Activated CD8-positive, alpha-beta memory T cell treated with anti-CD3 and anti-CD28 coated beads for 36 hours (primary cell): ENCODE results near the gene TTC16. TPM values are rescaled to one million over a fixed set of nuclear protein-coding genes. Genes with fewer than 3 reads are reported as not detected.

Experiments
- CTCF ChIA-PET: fragments of 350-600 bp; sonication (Branson Sonifier 250); formaldehyde crosslinking; loops from one replicate; lab custom pipeline; 2021; ENCODE audit warnings: antibody characterized with exemption; lab: Charles Lee
- POLR2A ChIA-PET: fragments of 350-600 bp; sonication (Branson Sonifier 250); formaldehyde crosslinking; loops from one replicate; lab custom pipeline; 2021; ENCODE audit warnings: antibody characterized with exemption; lab: Charles Lee
- total RNA-seq, 2 experiments: library from RNA; stranded (reverse); gene quantifications; one replicate each; pipeline ENCODE4 v1.2.3, GENCODE V29; 2021

Gene TTC16, protein sequence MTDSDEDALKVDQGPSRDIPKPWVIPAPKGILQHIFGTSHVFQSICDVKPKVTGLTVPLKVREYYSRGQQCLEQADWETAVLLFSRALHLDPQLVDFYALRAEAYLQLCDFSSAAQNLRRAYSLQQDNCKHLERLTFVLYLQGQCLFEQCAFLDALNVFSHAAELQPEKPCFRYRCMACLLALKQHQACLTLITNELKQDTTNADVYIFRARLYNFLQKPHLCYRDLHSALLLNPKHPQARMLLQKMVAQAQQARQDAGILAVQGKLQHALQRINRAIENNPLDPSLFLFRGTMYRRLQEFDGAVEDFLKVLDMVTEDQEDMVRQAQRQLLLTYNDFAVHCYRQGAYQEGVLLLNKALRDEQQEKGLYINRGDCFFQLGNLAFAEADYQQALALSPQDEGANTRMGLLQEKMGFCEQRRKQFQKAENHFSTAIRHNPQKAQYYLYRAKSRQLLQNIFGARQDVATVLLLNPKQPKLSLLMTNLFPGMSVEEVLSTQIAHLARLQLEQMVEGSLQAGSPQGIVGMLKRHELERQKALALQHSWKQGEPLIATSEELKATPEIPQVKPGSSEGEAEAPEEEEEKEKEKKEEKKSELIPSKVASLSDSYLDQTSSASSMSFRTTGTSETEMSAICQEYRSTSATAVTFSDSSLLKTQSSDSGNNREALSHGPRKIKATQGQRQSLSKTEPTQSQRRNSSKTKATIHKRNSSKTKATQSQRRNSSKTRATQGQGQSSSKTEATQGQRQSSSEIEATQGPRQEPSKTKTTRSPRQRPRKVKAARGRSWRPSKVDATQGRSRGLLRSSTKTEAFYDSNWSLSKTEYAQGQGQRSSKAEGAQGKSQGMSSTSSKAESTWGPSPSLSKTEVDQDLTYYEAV
- 1 to 10 TPM; 1.3 to 1.4 TPM for total RNA-seq

DNA sequence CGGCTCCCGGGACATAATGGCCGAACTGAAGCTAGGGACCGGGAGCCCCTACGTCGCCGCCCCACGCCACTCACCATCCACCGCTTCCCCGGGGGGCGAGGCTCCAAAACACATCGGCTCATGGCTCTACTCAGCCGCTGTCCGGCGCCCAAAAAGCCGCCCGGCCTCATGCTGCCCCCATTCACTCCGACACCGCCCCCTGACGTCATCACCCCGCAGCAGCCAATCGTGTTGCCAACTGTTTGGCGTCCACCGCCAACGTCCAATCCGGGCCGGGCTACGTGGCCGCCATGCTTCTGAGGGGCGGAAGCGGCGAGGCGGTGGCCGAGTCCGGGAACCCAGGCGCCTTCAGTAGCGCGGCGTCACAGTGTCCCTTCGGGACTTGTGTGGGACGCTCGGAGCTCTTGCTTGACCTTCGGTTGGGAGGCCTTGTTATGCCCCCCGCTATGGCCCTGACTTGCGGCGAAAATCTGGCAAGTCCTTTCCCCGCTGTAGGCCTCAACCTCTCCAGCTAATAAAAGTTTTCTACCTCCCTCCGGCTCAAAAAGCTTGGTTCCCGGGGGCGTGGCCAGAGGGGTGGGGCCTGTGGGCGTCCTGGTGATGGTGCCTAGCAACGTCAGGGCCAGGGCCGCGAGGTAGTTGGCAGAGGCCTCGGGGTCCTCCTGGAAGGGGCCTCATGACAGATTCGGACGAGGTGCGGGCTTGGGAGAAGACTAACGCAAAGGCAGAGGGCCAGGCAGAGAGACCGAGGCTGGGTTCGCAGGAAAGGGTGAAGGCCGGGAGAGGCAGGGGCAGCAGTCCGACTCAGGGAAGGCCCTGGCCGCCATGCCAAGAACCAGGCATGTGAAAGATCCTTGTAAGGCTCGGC lies at the start of gene TTC16, which contains the start of gene PTRH1:
TTC16 (plus strand) TSS at position 610 of the 868 bp plus-strand sequence; CDS start at position 677, 67 bp downstream.
PTRH1 (minus strand) TSS at position 194 of the 868 bp plus-strand sequence; CDS start at position 170, 24 bp downstream.
- ChIA-PET CTCF (interaction anchor here (0.6 to 3.7 kb wide), 6 partner anchors 19 to 165 kb away, joined by 3 to 26 read pairs (median 4); partner anchors contain the start of genes CDK9 and TOR2A), POLR2A (interaction anchor here (0.6 to 1.8 kb wide), 6 partner anchors 9 to 70 kb away, joined by 3 to 6 read pairs (median 4); partner anchors contain the start of genes CDK9, CFAP157 and TOR2A)

DNA sequence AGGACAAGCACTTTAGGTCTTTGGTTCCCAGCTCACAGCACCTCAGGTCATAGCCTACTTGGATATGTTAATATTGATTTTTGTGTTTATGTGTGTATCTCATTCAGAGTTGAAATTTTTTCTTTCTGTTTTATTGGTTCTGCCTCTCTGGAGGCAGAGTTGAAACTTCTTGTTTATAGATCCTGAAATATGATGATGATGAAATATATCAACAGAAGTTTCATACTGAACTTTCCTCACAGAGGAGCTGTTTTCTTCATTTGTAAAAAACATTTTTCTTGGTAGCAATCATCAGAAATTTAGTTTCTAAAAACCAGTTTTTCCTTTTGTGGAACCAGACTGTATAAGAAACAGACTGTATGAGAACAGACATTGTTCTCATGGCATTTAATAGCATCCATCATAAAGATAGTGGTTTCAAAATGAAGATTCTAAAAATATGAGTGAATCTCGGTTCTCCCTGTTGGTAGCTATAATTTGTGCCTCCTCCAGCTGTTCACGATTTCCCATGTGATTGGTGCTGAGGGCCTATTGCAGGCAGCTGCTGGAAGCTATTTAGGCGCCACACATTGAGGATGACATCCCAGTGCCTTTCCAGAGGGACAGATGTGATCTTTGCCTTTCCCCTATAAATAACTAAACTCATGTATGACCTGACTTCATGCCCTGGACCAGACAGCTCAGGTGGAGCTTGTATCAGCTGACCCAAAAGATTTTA lies 48.6 kb upstream of the TTC16 start:
- ChIA-PET POLR2A (no interaction called here), CTCF (interaction anchor here (1.1 kb wide), 1 partner anchor 158 kb away, joined by 3 read pairs; no protein-coding TSS in a partner anchor)

DNA sequence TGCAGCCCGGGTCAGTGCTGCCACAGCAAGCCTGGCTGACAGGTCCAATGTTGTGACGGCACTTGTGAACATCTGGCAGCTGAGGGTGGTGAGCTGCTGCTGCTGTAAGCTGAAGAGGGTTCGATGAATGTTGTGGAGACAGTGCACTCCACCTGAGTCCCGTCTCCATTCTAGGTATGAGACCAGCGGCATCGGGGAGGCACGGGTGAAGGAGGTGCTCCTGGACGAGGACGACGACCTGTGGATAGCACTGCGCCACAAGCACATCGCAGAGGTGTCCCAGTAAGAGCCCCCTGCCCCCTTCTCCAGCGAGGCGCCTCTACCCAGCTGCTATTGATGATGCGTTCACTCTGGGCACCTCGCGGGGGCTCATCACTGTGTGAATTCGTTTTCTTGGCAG lies 48.0 kb upstream of the TTC16 start:
- ChIA-PET POLR2A (no interaction called here), CTCF (interaction anchor here (1.1 kb wide), 1 partner anchor 157 kb away, joined by 3 read pairs; no protein-coding TSS in a partner anchor)

DNA sequence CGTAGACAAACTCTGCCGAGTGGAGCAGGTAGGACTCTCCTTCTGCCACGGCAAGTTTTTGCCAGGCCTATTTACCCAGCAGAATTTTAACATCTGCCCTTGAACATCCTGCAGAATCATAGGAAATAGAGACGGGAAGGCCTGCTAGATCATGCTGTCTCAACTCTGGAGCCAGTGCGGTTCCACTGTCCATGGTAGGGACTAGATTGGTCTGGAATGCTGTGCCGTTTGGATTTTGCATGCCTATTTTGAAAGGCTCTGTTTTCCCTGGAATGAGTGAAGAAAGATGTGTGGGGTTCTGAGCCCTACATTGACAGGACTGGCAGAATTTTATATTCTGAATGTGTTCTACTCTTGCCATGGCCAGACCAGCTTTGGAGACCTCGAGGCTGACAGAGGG lies 42.6 kb upstream of the TTC16 start:
- POLR2A ChIA-PET = no interaction called here
- CTCF ChIA-PET = no interaction called here

DNA sequence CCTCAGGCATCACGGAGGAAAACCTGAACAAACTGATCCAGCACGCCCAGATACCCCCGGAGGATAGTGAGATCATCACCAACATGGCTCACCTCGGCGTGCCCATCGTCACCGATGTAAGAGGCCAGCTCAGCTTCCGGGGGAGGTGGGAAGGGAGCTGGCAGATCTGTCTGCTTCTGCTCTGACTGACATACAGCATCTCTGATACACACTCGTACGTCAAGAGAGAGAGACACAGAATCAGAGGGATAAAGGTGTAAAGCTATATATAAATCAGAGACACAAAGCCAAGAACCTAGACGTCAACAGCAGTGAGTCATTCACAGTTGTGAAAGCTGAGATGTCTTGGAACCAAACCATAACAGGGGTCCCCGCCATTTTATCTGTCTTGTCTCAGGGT lies 39.2 kb upstream of the TTC16 start:
- POLR2A ChIA-PET = no interaction called here
- CTCF ChIA-PET = no interaction called here

DNA sequence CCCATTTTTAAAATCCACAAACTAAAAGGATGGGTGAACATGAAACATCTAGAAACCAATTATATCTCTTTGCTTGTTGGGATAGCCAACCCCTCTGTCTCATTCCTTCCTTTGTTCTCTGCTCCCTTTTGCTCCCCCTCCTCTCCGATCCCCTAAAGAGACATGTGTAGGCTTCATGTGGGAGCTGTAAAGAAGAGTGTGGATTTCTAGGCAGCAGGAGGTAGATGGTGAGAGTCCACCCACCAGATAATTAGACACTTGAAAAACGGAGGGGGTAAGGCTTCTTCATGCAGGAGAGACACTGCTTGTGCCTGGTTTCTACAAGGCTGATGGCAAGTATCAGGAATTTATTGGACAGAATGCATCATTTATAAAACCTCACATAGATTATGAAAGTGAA lies 36.4 kb upstream of the TTC16 start:
- CTCF ChIA-PET = no interaction called here
- POLR2A ChIA-PET = no interaction called here

DNA sequence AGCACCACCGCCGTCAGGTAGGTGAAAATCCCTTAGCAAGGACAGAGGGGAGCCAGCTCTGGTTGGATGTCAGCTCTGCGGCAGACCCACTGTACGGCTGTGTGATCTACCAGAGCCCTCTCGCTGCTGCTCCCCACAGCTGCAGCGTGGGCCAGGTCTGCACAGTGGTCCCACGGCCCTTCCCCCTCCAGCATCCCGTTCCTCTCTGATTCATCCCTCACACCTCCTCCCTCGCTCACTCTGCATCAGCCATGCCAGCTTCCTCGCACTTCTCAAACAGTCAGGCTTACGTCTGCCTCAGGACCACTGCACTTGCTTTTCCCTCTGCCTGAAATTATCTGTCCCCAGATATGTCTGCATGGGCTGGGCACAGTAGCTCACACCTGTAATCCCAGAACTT lies 35.7 kb upstream of the TTC16 start:
- CTCF ChIA-PET = no interaction called here
- POLR2A ChIA-PET = no interaction called here

DNA sequence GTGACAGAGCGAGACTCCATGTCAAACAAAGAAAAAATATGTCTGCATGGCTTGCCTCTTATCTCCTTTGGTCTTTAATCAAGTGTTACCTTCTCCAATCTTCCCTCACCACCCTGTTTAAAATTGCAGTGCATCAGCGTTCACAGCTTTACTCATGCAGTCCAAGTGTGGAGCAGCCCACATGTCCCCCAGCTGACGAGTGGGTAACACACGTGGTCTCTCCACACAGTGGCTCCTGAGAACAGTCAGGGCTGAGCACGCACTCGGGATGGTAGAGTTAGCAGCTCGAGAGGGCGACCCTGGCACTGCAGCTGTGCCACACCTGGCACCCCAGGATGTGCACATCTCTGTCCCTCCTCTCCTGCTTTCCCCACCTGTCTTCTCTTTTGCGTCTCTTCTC lies 35.0 kb upstream of the TTC16 start:
- CTCF ChIA-PET = no interaction called here
- POLR2A ChIA-PET = no interaction called here

DNA sequence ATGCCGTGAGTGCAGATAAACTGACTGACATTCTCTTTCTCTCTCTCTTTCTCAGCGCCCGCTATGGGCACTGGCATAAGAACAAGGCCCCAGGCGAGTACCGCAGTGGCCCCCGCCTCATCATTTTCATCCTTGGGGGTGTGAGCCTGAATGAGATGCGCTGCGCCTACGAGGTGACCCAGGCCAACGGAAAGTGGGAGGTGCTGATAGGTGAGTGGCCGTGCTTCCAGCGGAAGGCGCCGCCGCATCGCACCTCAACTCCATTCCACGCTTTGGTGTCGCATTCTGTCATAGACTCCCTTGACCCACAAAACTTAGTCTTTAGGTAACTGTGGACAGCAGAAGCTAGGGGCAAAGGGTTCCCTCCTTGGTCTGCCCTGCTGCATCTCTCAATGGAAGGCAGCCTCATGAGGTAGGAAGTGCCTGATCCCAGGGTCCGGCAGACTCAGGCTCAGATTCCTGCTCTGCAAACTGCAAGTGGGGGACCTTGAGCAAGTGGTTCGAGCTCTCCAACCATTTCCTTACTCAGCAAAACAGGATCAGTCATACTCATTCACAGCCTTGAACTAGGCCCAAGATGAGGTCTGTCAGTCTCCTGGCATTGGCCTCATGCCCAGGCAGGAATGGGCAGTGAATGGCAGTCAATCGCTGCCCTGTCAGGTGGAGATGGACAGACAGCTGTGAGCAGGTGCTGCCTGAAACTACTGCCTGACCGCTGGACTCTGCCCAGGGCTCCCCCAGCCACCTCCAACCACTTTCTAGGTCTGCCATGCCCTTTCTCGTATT lies 33.3 kb upstream of the TTC16 start:
- CTCF ChIA-PET = no interaction called here
- POLR2A ChIA-PET = no interaction called here

DNA sequence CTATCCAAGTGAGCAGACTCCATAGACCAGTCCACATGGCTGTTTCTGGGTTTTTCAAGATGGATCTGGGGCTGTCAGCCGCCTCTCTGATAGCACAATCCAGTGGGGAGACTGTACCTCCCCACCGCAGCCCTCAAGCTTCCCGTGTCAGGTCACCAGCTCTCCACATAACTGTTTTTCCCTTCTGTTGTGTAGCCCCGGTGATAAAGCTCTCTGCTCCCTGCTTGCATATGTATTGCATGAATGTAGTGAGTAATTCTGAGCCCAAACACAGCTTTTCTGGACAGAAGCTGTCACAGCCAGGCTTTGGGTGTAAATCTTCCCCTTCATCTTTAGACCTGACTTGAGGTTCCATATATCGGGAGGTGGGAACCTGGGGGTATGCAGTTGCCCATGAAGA lies 32.2 kb upstream of the TTC16 start:
- ChIA-PET CTCF (interaction anchor here (0.6 kb wide), 1 partner anchor 240 kb away, joined by 3 read pairs; no protein-coding TSS in a partner anchor), POLR2A (no interaction called here)

DNA sequence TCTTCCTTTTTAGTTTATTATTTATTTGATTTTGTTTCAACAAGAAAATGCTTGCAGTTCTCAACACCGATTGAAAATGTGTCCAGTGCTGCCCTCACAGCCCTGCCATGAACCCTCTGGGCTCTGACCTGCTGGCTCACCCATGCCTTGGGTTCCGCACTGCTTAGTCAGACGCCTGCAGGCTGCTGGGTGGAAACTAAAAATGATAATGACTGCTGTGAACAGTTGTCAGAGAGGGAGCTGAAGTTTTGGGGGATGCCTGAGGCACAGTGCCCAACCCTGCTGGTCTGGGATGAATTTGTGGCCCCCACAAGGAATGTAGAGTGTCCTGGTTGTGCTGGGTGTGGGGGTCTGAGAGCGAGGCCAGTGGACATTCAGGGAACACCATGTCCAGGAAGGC lies 31.3 kb upstream of the TTC16 start:
- ChIA-PET CTCF (interaction anchor here (0.7 to 1.0 kb wide), 2 partner anchors 15 to 25 kb away, joined by 3 read pairs; no protein-coding TSS in a partner anchor), POLR2A (no interaction called here)

DNA sequence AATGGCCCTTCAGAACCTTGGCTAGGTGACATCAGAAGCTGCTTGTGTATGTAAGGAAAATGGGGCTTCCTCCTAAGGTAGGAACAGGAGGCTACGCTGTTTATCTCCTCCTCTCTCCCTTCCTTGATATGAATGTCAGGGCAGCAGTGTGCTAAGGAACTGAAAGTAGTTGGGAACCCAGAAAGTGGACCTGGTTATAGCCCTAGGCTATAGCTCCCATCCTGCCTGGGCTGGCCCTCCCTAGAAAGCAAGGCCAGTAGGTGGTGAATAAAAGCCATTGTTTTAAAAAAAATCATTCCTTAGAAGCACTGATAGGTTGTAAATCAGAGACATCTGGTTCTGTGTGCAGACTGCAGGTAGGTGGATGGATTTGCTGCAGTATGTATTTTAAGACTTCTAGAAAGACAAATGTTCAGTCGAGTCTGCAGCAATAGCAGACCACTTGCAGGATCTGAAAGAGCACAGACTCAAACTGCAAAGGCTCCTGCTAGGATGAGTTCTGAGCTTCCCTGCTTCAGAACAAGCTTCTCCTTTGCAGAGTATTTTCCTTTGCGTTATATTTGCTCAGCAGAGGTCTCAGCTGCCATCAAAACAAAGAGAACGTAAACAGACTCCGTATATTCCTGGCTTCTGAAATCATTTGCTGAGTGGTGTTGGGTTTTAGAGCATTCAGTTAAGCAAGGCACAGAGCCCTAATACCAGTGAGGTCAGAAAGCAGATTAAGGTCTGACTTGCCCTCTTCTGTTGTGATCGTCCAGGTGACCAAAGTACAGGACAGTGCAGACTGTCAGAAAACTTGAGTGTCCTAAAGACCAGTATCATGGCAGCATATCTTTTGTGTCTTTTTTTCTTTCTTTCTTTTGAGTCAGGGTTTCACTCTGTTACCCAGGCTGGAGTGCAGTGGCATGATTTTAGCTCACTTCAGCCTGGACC lies 29.2 kb upstream of the TTC16 start:
- CTCF ChIA-PET = no interaction called here
- POLR2A ChIA-PET = no interaction called here

DNA sequence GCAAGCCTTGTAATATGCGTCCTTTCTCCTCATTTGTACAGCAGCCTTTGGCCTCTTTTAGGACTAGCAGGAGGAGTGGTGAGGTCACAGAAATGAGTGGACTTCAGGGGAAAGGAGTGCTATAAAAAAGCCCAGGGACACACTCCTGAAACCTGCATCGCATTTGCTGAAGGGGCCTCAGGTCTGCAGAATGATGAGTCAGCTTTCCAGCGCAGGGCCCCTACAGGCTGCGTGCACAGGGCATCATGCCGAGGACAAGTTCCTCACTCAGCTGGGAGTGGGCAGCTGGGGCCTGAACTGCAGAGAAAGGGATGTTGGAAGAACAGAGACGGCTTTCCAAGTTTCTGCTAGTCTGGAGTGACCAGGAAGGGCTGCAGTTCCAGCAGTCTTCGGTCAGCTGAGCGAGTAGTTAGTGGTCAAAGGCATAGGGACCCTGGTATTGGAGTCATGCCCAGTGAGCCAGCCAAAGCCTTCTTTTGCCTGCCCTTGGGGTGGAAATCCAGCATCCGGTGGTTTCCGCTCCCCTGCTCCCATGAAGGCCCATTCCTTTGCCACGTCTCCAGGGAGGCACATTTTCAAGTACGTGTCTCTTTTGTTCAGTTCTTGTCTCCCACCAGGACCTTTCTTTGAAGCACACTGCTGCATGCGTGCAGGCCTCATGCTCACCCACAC lies 26.4 kb upstream of the TTC16 start:
- ChIA-PET POLR2A (no interaction called here), CTCF (interaction anchor here (1.0 kb wide), 2 partner anchors 24 to 180 kb away, joined by 3 read pairs; no protein-coding TSS in a partner anchor)

DNA sequence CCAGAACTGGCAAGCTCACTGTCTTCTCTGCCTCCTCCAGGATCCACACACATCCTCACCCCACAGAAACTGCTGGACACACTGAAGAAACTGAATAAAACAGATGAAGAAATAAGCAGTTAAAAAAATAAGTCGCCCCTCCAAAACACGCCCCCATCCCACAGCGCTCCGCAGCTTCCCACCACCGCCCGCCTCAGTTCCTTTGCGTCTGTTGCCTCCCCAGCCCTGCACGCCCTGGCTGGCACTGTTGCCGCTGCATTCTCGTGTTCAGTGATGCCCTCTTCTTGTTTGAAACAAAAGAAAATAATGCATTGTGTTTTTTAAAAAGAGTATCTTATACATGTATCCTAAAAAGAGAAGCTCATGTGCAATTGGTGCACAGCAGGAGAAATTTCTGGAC lies 25.1 kb upstream of the TTC16 start:
- POLR2A ChIA-PET = interaction anchor here (0.7 kb wide), 1 partner anchor 9 kb away, joined by 5 read pairs; no protein-coding TSS in a partner anchor
- CTCF ChIA-PET = no interaction called here

DNA sequence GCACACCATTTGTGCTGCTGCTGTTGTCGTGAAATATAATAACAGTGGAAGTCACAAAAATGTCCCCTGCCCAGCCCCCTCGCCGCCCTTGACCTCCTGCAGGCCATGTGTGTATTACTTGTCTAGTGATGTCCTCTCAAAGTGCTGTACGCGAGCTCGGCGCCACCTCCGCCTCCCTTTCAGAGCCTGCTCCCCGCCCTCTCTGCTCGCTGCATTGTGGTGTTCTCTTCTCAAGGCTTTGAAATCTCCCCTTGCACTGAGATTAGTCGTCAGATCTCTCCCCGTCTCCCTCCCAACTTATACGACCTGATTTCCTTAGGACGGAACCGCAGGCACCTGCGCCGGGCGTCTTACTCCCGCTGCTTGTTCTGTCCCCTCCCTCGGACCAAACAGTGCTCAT lies 23.8 kb upstream of the TTC16 start:
- ChIA-PET CTCF (interaction anchor here (1.1 to 1.4 kb wide), 2 partner anchors 23 to 178 kb away, joined by 3 to 5 read pairs; partner anchors contain the start of genes PTRH1 and TTC16), POLR2A (no interaction called here)

DNA sequence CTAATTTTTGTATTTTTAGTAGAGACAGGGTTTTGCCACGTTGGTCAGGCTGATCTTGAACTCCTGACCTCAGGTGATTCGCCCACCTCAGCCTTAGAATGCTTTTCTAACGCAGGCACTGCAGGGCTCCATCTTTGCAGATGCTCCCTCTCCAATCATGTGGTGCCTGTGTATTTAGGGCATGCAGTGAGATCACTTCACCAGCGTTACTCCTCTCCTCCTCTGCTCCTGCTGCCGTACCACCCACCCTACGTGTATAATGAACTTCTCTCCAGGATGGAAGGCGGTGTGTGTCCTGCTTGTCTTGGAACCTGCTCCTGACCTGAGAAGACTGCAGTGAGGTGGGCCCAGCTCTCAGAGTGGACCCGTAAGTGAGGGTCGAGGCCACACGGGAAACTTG lies 22.7 kb upstream of the TTC16 start:
- ChIA-PET CTCF (interaction anchor here (1.1 kb wide), 1 partner anchor 22 kb away, joined by 5 read pairs; the partner anchor contains the start of genes PTRH1 and TTC16), POLR2A (no interaction called here)
